H9 (cell line): Measurements from ENCODE around the gene KRT31. TPM values are rescaled to one million over a fixed set of nuclear protein-coding genes. Genes with fewer than 3 reads are reported as not detected.

Experiments used
- DNase-seq: peaks from one replicate; pipeline ENCODE4 v3.0.0-alpha.2; 2017
- H2AFZ ChIP-seq: one replicate; pipeline ENCODE4 v1.6.1; 2013; ENCODE audit warnings: mild to moderate bottlenecking, low read length, control low read depth, moderate library complexity
- H2AK5ac ChIP-seq: 2 replicates; pipeline ENCODE4 v1.6.1; 2013; ENCODE audit warnings: low read length, control low read depth, mixed read lengths; ENCODE audit not compliant: insufficient read length
- H2BK120ac ChIP-seq: one replicate; pipeline ENCODE4 v1.6.1; 2013; ENCODE audit warnings: low read depth, mild to moderate bottlenecking, low read length, control low read depth, inconsistent platforms; ENCODE audit not compliant: poor library complexity, severe bottlenecking
- H2BK12ac ChIP-seq: 2 replicates; pipeline ENCODE4 v1.6.1; 2013; ENCODE audit warnings: low read length, control low read depth, mixed read lengths, low read depth; ENCODE audit not compliant: insufficient read length
- H2BK15ac ChIP-seq: 2 replicates; pipeline ENCODE4 v1.6.1; 2013; ENCODE audit warnings: low read depth, low read length, control low read depth
- H2BK20ac ChIP-seq: one replicate; pipeline ENCODE4 v1.6.1; 2013; ENCODE audit warnings: low read depth, mild to moderate bottlenecking, low read length, control low read depth, inconsistent platforms; ENCODE audit not compliant: poor library complexity, severe bottlenecking
- H2BK5ac ChIP-seq: 2 replicates; pipeline ENCODE4 v1.6.1; 2013; ENCODE audit warnings: low read length, control low read depth, mixed read lengths; ENCODE audit not compliant: insufficient read length
- H3K14ac ChIP-seq: 2 replicates; pipeline ENCODE4 v1.6.1; 2013; ENCODE audit warnings: low read length, control low read depth; ENCODE audit not compliant: insufficient read depth
- H3K18ac ChIP-seq: 2 replicates; pipeline ENCODE4 v1.6.1; 2013; ENCODE audit warnings: low read depth, mild to moderate bottlenecking, mixed read lengths, low read length, control low read depth; ENCODE audit not compliant: insufficient read length
- H3K23ac ChIP-seq: 2 replicates; pipeline ENCODE4 v1.6.1; 2013; ENCODE audit warnings: low read length, control low read depth, mixed read lengths, low read depth; ENCODE audit not compliant: insufficient read length
- H3K23me2 ChIP-seq: 2 replicates; pipeline ENCODE4 v1.6.1; 2013; ENCODE audit warnings: low read depth, mild to moderate bottlenecking, mixed read lengths, low read length, control low read depth; ENCODE audit not compliant: insufficient read length, poor library complexity, severe bottlenecking
- H3K27ac ChIP-seq: 2 replicates; pipeline ENCODE4 v1.5.1; 2013; ENCODE audit warnings: low read length, control low read depth, mixed read lengths, low read depth; ENCODE audit not compliant: insufficient read length
- H3K27me3 ChIP-seq: 2 replicates; pipeline ENCODE4 v1.6.1; 2013; ENCODE audit warnings: low read length, control low read depth, inconsistent platforms; ENCODE audit not compliant: insufficient read depth
- H3K4ac ChIP-seq: 2 replicates; pipeline ENCODE4 v1.6.1; 2013; ENCODE audit warnings: low read depth, mild to moderate bottlenecking, control low read depth, inconsistent platforms, low read length, moderate library complexity
- H3K4me1 ChIP-seq: 2 replicates; pipeline ENCODE4 v1.6.1; 2013; ENCODE audit warnings: low read length, control low read depth, inconsistent platforms; ENCODE audit not compliant: insufficient read depth
- H3K4me2 ChIP-seq: 2 replicates; pipeline ENCODE4 v1.6.1; 2013; ENCODE audit warnings: low read length, control low read depth, mixed read lengths; ENCODE audit not compliant: insufficient read length, insufficient read depth
- H3K56ac ChIP-seq: 2 replicates; pipeline ENCODE4 v1.6.1; 2013; ENCODE audit warnings: low read depth, mild to moderate bottlenecking, mixed read lengths, low read length, control low read depth; ENCODE audit not compliant: insufficient read length
- H3K79me1 ChIP-seq: 2 replicates; pipeline ENCODE4 v1.6.1; 2013; ENCODE audit warnings: low read depth, mild to moderate bottlenecking, moderate library complexity, low read length, control low read depth, inconsistent platforms; ENCODE audit not compliant: insufficient read depth, poor library complexity, severe bottlenecking
- H3K79me2 ChIP-seq: 2 replicates; pipeline ENCODE4 v1.6.1; 2013; ENCODE audit warnings: low read length, control low read depth, inconsistent platforms; ENCODE audit not compliant: insufficient read depth
- H3K9ac ChIP-seq: 2 replicates; pipeline ENCODE4 v1.6.1; 2013; ENCODE audit warnings: low read length, control low read depth, mixed read lengths; ENCODE audit not compliant: insufficient read length; ENCODE audit errors: extremely low read depth
- H3K9me3 ChIP-seq: one replicate; pipeline ENCODE4 v1.6.1; 2013; ENCODE audit warnings: low read depth, low read length, inconsistent platforms; ENCODE audit not compliant: control insufficient read depth
- H3T11ph ChIP-seq: one replicate; pipeline ENCODE4 v1.6.1; 2013; ENCODE audit warnings: mild to moderate bottlenecking, low read length, control low read depth, inconsistent platforms
- H4K20me1 ChIP-seq: one replicate; pipeline ENCODE4 v1.6.1; 2013; ENCODE audit not compliant: control insufficient read depth, insufficient read length, insufficient read depth
- H4K5ac ChIP-seq: 2 replicates; pipeline ENCODE4 v1.6.1; 2013; ENCODE audit warnings: low read depth, mild to moderate bottlenecking, mixed read lengths, low read length, control low read depth; ENCODE audit not compliant: insufficient read length
- H4K8ac ChIP-seq: replicated peaks from 2 replicates; pipeline ENCODE4 v1.6.1; 2013; ENCODE audit warnings: low read length, control low read depth, mixed read lengths, low read depth; ENCODE audit not compliant: insufficient read length
- H4K91ac ChIP-seq: 2 replicates; pipeline ENCODE4 v1.6.1; 2013; ENCODE audit warnings: low read depth, mild to moderate bottlenecking, moderate library complexity, mixed read lengths, low read length, control low read depth; ENCODE audit not compliant: insufficient read length
- H3K27ac Mint-ChIP-seq, 3 experiments: 2 replicates in 2 of 3; 3 replicates in 1 of 3; pipeline ENCODE4 v1.8.0; 2020 to 2021; ENCODE audit warnings: mixed read lengths in 3 of 3, mild to moderate bottlenecking in 1 of 3, moderate library complexity in 1 of 3
- H3K27me3 Mint-ChIP-seq: 2 replicates; pipeline ENCODE4 v1.8.0; 2021; ENCODE audit warnings: low read depth, mild to moderate bottlenecking, moderate library complexity, mixed read lengths
- H3K36me3 Mint-ChIP-seq, 3 experiments: 2 replicates in 2 of 3; 3 replicates in 1 of 3; pipeline ENCODE4 v1.8.0; 2020 to 2021; ENCODE audit warnings: low read depth in 3 of 3, mixed read lengths in 3 of 3; ENCODE audit not compliant: insufficient read depth in 1 of 3
- H3K4me1 Mint-ChIP-seq, 2 experiments: 2 replicates each; pipeline ENCODE4 v1.8.0; 2020; ENCODE audit warnings: mixed read lengths in 2 of 2
- H3K4me3 Mint-ChIP-seq, 2 experiments: 2 replicates in 1 of 2; 3 replicates in 1 of 2; pipeline ENCODE4 v1.8.0; 2020 to 2021; ENCODE audit warnings: mild to moderate bottlenecking in 2 of 2, mixed read lengths in 2 of 2, moderate library complexity in 1 of 2
- H3K9me3 Mint-ChIP-seq, 2 experiments: 2 replicates in 1 of 2; 3 replicates in 1 of 2; pipeline ENCODE4 v1.8.0; 2020; ENCODE audit warnings: mild to moderate bottlenecking in 2 of 2, mixed read lengths in 2 of 2, moderate library complexity in 1 of 2
- WGBS: extraction: QIAGEN DNeasy Blood & Tissue Kit; methylation state at CpG from one replicate; pipeline ENCODE4 v1.1.7; 2013; ENCODE audit warnings: missing lambda C conversion rate, low lambda C conversion rate, mixed read lengths; ENCODE audit not compliant: insufficient read length; ENCODE audit errors: extremely low coverage; 5-methylcytosine and 5-hydroxymethylcytosine counted together
- total RNA-seq: library from RNA; stranded (reverse); gene quantifications from 2 replicates; pipeline ENCODE4 v1.2.1, GENCODE V29; 2021
- TF ChIP-seq, protein P1 (sequence below): fragments of 200-600 bp; sonication (generic); conservative IDR thresholded peaks from 3 replicates; pipeline ENCODE4 v1.8.0; 2021; ENCODE audit warnings: antibody characterized with exemption, mild to moderate bottlenecking

KRT31 gene
- total RNA-seq, 1 experiment from 2014 or later, result not detected

- no peak overlapping the region for H2BK15ac ChIP-seq
- H3K79me1 ChIP-seq, result no peaks in the 10 kb centered on the region
- H3K4me1 Mint-ChIP-seq, result 0 out of 4 replicates have a peak, but pooled peaks cover 0 to 2% of the 10 kb centered on the region in 2 experiments
- no peaks in the 10 kb centered on the region for H3K4me1 ChIP-seq
- H3T11ph ChIP-seq, result no peak overlapping the region
- no CpG with 5 or more reads among the region's 5 CpGs for WGBS
- no peak overlapping the region for H2BK20ac ChIP-seq
- no peaks in the 10 kb centered on the region for H3K9me3 ChIP-seq
- no peak overlapping the region for H2BK12ac ChIP-seq
- H3K4me2 ChIP-seq, result no peak overlapping the region
- no peak overlapping the region for H3K23ac ChIP-seq
- H3K9me3 Mint-ChIP-seq, result no peaks in the 10 kb centered on the region
- no peaks in the 10 kb centered on the region for H4K20me1 ChIP-seq
- no peaks in the 10 kb centered on the region for H3K79me2 ChIP-seq
- H4K91ac ChIP-seq, result no peak overlapping the region
- H2BK120ac ChIP-seq, result no peak overlapping the region
- TF ChIP-seq, protein P1, sequence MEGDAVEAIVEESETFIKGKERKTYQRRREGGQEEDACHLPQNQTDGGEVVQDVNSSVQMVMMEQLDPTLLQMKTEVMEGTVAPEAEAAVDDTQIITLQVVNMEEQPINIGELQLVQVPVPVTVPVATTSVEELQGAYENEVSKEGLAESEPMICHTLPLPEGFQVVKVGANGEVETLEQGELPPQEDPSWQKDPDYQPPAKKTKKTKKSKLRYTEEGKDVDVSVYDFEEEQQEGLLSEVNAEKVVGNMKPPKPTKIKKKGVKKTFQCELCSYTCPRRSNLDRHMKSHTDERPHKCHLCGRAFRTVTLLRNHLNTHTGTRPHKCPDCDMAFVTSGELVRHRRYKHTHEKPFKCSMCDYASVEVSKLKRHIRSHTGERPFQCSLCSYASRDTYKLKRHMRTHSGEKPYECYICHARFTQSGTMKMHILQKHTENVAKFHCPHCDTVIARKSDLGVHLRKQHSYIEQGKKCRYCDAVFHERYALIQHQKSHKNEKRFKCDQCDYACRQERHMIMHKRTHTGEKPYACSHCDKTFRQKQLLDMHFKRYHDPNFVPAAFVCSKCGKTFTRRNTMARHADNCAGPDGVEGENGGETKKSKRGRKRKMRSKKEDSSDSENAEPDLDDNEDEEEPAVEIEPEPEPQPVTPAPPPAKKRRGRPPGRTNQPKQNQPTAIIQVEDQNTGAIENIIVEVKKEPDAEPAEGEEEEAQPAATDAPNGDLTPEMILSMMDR, result no peak
- no peak overlapping the region for H2AK5ac ChIP-seq
- no peak overlapping the region for H3K9ac ChIP-seq
- H3K14ac ChIP-seq, result no peak overlapping the region
- H3K4me3 Mint-ChIP-seq, result no peak overlapping the region
- no peak overlapping the region for H4K8ac ChIP-seq
- H2BK5ac ChIP-seq, result no peak overlapping the region
- peaks cover 3% of the 10 kb centered on the region for H3K27me3 Mint-ChIP-seq
- no peak overlapping the region for H2AFZ ChIP-seq
- H3K18ac ChIP-seq, result no peak overlapping the region
- no peaks in the 10 kb centered on the region for H3K36me3 Mint-ChIP-seq
- H3K23me2 ChIP-seq, result no peaks in the 10 kb centered on the region
- H3K27ac ChIP-seq, result no peak overlapping the region
- H3K27ac Mint-ChIP-seq, result no peak overlapping the region
- no peak overlapping the region for H4K5ac ChIP-seq
- no peak for DNase-seq
- no peak overlapping the region for H3K4ac ChIP-seq
- no peak overlapping the region for H3K56ac ChIP-seq
- no peaks in the 10 kb centered on the region for H3K27me3 ChIP-seq
Measured at GRCh38 chr17:41434415-41434814, 37.0 kb upstream of the KRT31 start.
